ENCODE results near the gene GNS. TPM values are rescaled to one million over a fixed set of nuclear protein-coding genes. Genes with fewer than 3 reads are reported as not detected.
A peak's percentile ranks its signal among the peaks of the same experiment; 100 is the strongest.

The GNS gene
- total and polyA plus RNA-seq, 10 of the 15 experiments (the other 5 are each of a cell fraction or from before 2014, with no cell fraction given) = 4.1 to 33.8 (median 19.1) TPM

- peak; percentile 96 for TF ChIP-seq PKNOX1 (IDR thresholded peaks at IDR 0.05)
- TF ChIP-seq MTA2 (IDR thresholded peaks at IDR 0.05; ENCODE audit: low read depth) = no peak
- peak; percentile 84 for TF ChIP-seq HSF1 (IDR thresholded peaks at IDR 0.05; ENCODE audit: low read depth, low read length)
- TF ChIP-seq CBX5 (IDR thresholded peaks at IDR 0.05; ENCODE audit: low read depth) = no peak
- TF ChIP-seq NFYB (IDR thresholded peaks at IDR 0.05; ENCODE audit: insufficient read depth, low read depth, low read length) = no peak
- peak; percentile 69; the same call in 1 of the 2 replicates for TF ChIP-seq ZBTB40 (IDR thresholded peaks at IDR 0.05; ENCODE audit: borderline replicate concordance)
- TF ChIP-seq STAT3 (IDR thresholded peaks at IDR 0.05; ENCODE audit: low read depth, low read length) = no peak
- TF ChIP-seq HDAC6 (IDR thresholded peaks at IDR 0.05; ENCODE audit: unreplicated experiment) = no peak
- no peak for TF ChIP-seq RAD51 (IDR thresholded peaks at IDR 0.05)
- TF ChIP-seq SMC3 (IDR thresholded peaks at IDR 0.05; ENCODE audit: borderline replicate concordance, low read length) = no peak
- TF ChIP-seq IRF5 (IDR thresholded peaks at IDR 0.05; ENCODE audit: borderline replicate concordance) = no peak
- TF ChIP-seq CBFB (IDR thresholded peaks at IDR 0.05; ENCODE audit: low read depth) = no peak
- no peak for TF ChIP-seq BHLHE40 (IDR thresholded peaks at IDR 0.05; ENCODE audit: borderline replicate concordance in 1 of 2, low read depth in 2 of 2, low read length in 1 of 2)
- peak; percentile 43 for TF ChIP-seq RUNX3 (IDR thresholded peaks at IDR 0.05; ENCODE audit: low read length)
- peak; percentile 80; the same call in 1 of the 2 replicates for TF ChIP-seq PML (IDR thresholded peaks at IDR 0.05; ENCODE audit: low read length)
- no peak for TF ChIP-seq SUPT20H (IDR thresholded peaks at IDR 0.05; ENCODE audit: borderline replicate concordance, control insufficient read depth, low read depth, low read length)
- no peak for TF ChIP-seq BCLAF1 (IDR thresholded peaks at IDR 0.05)
- no peak for TF ChIP-seq DPF2 (IDR thresholded peaks at IDR 0.05)
- no peak for TF ChIP-seq NFIC (IDR thresholded peaks at IDR 0.05; ENCODE audit: low read depth, low read length)
- peak; percentile 92 for TF ChIP-seq POU2F2 (IDR thresholded peaks at IDR 0.05; ENCODE audit: borderline replicate concordance, low read depth, low read length)
- TF ChIP-seq JUND (IDR thresholded peaks at IDR 0.05; ENCODE audit: low read depth, low read length) = no peak
Measured at GRCh38 chr12:64665514-64665913, 93.7 kb downstream of the GNS start (continued).

Measured in GM12878 (cell line).